LNCAP (cell line): ENCODE results near the gene KIAA1958.

ENCODE experiments used
- CTCF ChIP-seq: fragments of 450-650 bp; IDR thresholded peaks from 2 replicates; pipeline ENCODE4 v1.5.1; 2017; ENCODE audit warnings: mild to moderate bottlenecking

Gene KIAA1958, protein sequence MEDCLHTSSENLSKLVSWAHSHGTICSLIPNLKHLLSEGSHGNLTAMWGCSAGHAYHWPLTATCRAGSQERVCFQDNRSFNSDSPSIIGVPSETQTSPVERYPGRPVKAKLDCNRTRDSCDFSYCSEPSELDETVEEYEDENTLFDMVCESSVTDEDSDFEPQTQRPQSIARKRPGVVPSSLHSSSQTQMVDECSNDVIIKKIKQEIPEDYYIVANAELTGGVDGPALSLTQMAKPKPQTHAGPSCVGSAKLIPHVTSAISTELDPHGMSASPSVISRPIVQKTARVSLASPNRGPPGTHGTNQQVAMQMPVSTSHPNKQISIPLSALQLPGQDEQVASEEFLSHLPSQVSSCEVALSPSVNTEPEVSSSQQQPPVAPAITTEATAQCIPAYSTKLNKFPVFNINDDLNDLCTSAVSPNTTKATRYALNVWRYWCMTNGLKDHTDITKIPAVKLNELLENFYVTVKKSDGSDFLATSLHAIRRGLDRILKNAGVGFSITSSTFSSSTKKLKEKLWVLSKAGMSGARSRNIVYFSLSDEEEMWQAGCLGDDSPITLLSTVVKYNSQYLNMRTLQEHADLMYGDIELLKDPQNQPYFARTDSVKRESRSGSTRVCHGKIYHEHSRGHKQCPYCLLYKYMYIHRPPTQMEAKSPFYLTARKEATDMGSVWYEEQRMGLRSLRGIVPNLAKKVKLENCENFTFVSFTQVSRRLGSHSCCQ

DNA sequence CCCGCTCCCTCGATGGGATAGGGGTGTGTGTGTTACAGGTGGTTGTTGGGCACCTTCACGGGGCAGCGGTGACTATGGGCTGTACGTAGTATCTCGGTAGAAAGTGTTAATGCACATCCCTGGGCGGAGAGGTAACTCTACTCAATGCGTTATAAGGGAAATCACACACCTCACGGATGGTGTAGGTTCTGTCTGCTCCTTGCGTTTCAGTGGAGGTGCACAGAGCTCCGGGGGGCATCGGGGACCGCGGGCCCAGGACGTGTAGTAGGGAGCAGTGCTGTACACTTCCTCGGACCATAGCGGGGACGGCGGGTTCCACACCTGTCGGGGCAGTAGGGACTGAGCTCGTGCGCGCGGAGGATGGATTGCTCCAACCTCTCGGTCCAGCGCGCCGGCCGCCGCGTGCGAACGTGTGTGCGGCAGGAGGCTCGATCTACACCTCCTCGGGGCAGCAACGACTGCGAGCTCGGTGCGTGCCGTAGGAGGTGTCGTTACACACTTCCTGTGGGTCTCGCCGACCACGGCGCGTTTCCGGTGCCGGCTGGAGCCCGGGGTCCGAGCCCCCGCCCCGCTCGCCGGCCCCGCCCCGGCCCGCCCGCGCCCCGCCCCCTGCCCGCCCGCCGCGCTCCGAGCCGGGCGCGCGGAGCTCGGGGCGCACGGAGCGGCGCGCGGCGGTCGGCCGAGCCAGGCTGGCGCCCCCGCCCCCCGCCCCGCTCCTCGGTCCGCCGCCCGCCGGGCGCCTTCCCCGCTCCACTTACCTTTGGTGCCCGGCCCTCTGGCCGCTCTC, at the start of gene KIAA1958:
Gene KIAA1958, plus strand, starts transcription at position 607 of the 787 bp plus-strand sequence. CDS start 87,254 bp downstream, outside the sequence.
- TF ChIP-seq CTCF = no peak

GRCh38 chr9:112437406-112437805, 49.2 kb upstream of the KIAA1958 start:
- no peak for TF ChIP-seq CTCF

DNA sequence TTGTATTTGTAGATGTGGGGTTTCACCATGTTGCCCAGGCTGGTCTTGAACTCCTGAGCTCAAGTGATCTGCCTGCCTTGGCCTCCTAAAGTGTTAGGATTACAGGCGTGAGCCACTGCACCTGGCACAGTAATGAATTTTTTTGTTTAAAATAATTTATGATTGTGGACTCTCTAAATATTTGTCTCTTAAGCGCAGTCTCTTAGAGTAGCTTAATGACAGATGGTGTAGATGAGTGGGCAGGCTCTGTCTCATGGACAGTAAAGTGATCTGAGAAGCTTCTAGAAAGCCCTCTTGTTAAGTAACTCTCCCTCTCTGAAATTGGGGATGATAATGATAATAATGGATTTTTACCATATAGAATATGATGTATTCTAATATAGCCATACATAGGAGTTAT, 47.5 kb upstream of the KIAA1958 start:
- no peak for TF ChIP-seq CTCF

GRCh38 chr9:112439825-112440224, 46.8 kb upstream of the KIAA1958 start:
- no peak for TF ChIP-seq CTCF

DNA sequence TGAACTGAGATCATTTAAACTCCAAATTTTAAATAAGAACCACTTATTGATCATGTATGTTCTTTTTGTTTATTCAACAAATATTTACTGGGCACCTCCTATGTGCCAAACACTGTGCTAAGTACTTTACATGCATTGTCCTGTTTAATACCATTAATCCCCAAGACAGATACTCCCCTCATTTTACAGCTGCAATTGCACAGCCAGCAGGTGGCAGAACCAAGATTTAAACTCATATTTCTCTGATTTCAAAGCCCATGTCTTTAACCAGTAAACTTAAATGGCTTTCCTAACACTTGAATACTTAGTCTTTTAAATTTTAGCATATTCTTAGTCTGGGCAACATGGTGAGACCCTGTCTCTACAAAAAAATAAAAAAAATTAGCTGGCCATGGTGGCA, 43.4 kb upstream of the KIAA1958 start:
- peak; percentile 70 for TF ChIP-seq CTCF

DNA sequence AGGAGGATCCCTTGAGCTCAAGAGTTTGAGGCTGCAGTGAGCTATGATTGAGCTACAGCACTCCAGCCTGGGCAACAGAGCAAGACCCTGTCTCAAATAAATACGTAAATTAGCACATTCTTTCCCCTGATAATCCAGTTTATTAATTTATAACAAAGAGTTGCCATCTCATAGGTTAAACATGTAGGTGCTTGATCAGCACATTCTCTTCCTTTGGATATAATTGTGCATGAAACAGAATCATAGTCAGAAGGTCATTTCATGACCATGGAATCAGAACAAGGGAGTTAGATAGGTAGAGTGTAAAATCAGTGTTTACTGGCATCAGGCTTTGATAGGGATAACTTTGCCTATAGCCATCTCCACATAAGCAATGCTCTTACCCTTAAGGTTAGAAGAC, 43.0 kb upstream of the KIAA1958 start:
- no peak for TF ChIP-seq CTCF

DNA sequence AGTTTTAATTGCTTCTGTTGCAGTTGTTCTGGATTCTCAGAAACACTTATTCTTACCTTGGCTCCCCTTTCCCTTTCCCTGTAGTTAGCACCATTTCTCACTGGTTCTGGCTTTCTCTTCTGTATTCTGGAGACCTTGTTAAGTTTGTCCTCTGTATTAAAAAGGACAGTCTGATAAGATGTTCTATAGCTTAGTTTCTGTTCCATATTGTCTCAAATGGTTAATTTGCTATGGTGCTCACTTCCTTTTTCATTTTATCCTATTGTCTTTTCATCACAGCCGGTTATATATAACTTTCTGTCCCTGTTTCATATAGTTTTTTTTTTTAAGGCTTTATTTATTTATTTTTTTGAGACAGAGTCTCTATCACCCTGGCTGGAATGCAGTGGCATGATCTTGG, 41.4 kb upstream of the KIAA1958 start:
- no peak for TF ChIP-seq CTCF
